HepG2 (cell line): ENCODE results near the gene NSUN2. TPM values are rescaled to one million over a fixed set of nuclear protein-coding genes. Genes with fewer than 3 reads are reported as not detected.

ENCODE experiments used
- ATAC-seq: fragments of 200-7000 bp; cut with Tn5 transposase; 3 replicates; pipeline ENCODE4 v1.9.1; 2020; ENCODE audit warnings: mild to moderate bottlenecking, moderate library complexity
- BruUV-seq: library from RNA; stranded (reverse); fragments of 400-500 nt; replicated peaks from 2 replicates; lab custom pipeline; 2021; lab: Mats Ljungman, UMichigan
- CTCF ChIA-PET: fragments of 300-600 bp; formaldehyde crosslinking; extraction: SDS; loops from one replicate; lab custom pipeline; 2021; ENCODE audit warnings: low total read pairs, inconsistent platforms, low intra/inter-chr PET ratio; lab: Yijun Ruan, JAX
- POLR2A ChIA-PET: fragments of 350-600 bp; sonication (Branson Sonifier 250); formaldehyde crosslinking; loops from one replicate; lab custom pipeline; 2020; ENCODE audit warnings: antibody characterized with exemption, inconsistent platforms; lab: Yijun Ruan, JAX
- DNase-seq: peaks from one replicate; pipeline ENCODE4 v3.0.0-alpha.2; 2015; ENCODE audit warnings: low spot score
- FAIRE-seq: peaks from 3 replicates; lab custom pipeline; 2011; peaks lifted over from hg19 to GRCh38; lab: Jason Lieb, UNC
- H2AFZ ChIP-seq: one replicate; pipeline ENCODE4 v1.6.1; 2011; ENCODE audit warnings: low read length, inconsistent platforms
- H3K27ac ChIP-seq: fragments of 300-600 bp; 3 replicates; pipeline ENCODE4 v1.8.0; 2011; ENCODE audit warnings: mixed run types, mild to moderate bottlenecking, mixed read lengths, low read length, inconsistent platforms; ENCODE audit not compliant: insufficient read depth; ENCODE audit errors: extremely low read length
- H3K27me3 ChIP-seq, 2 experiments: fragments of 200-600 bp in 1 of 2; 2 replicates in 1 of 2; 3 replicates in 1 of 2; pipeline versions ENCODE4 v1.6.0 to v1.8.0; 2011; ENCODE audit warnings: low read length in 2 of 2, mild to moderate bottlenecking in 2 of 2, moderate library complexity in 2 of 2, inconsistent platforms in 1 of 2; ENCODE audit not compliant: insufficient read depth in 2 of 2, control insufficient read depth in 1 of 2
- H3K36me3 ChIP-seq, 2 experiments: fragments of 200-600 bp in 1 of 2; replicated peaks in 1 of 2; 2 replicates in 1 of 2; 3 replicates in 1 of 2; pipeline versions ENCODE4 v1.5.1 to v1.8.0; 2011; ENCODE audit warnings: low read length in 2 of 2, inconsistent platforms in 1 of 2; ENCODE audit not compliant: insufficient read depth in 2 of 2, control insufficient read depth in 1 of 2
- H3K4me1 ChIP-seq: 2 replicates; pipeline ENCODE4 v1.5.1; 2012; ENCODE audit warnings: low read length, inconsistent platforms; ENCODE audit not compliant: insufficient read depth
- H3K4me2 ChIP-seq: 2 replicates; pipeline ENCODE4 v1.6.0; 2011; ENCODE audit warnings: low read depth, low read length, inconsistent platforms
- H3K4me3 ChIP-seq, 3 experiments: fragments of 200-600 bp in 1 of 3; sonication (generic), shearing (Covaris generic) in 1 of 3; replicated peaks in 1 of 3; 2 replicates each; pipeline ENCODE4 v1.5.1; 2011 to 2016; ENCODE audit warnings: low read length in 3 of 3, inconsistent platforms in 2 of 3, low read depth in 2 of 3, mild to moderate bottlenecking in 2 of 3, control low read depth in 1 of 3, mixed read lengths in 1 of 3; ENCODE audit not compliant: insufficient read depth in 1 of 3
- H3K79me2 ChIP-seq: one replicate; pipeline ENCODE4 v1.6.1; 2011; ENCODE audit warnings: low read length, inconsistent platforms; ENCODE audit not compliant: insufficient read depth
- H3K9ac ChIP-seq: 2 replicates; pipeline ENCODE4 v1.6.0; 2011; ENCODE audit warnings: mild to moderate bottlenecking, low read depth, low read length, inconsistent platforms; ENCODE audit not compliant: insufficient read depth
- H3K9me3 ChIP-seq: 2 replicates; pipeline ENCODE4 v1.5.1; 2012; ENCODE audit warnings: mild to moderate bottlenecking, low read length
- H4K20me1 ChIP-seq: 2 replicates; pipeline ENCODE4 v1.6.0; 2011; ENCODE audit warnings: inconsistent platforms, mild to moderate bottlenecking, low read length, moderate library complexity; ENCODE audit not compliant: insufficient read depth
- FOSL1 ChIP-seq: sonication (generic); formaldehyde crosslinking; IDR thresholded peaks from 2 replicates; pipeline ENCODE4 v1.9.0; 2021; ENCODE audit warnings: missing genetic modification reagents, borderline replicate concordance
- HNF4G ChIP-seq, 2 experiments: sonication (generic) in 1 of 2; formaldehyde crosslinking in 1 of 2; IDR thresholded peaks; 2 replicates each; pipeline versions ENCODE4 v1.4.0 to v1.6.1; 2011 to 2020; ENCODE audit warnings: borderline replicate concordance in 2 of 2, low read depth in 2 of 2, mild to moderate bottlenecking in 2 of 2, low read length in 1 of 2, missing genetic modification reagents in 1 of 2, moderate library complexity in 1 of 2
- NFIC ChIP-seq: IDR thresholded peaks from 2 replicates; pipeline ENCODE4 v1.6.1; 2012; ENCODE audit warnings: mild to moderate bottlenecking, low read length, inconsistent platforms
- SALL1 ChIP-seq: sonication (generic); formaldehyde crosslinking; IDR thresholded peaks from 2 replicates; pipeline ENCODE4 v1.8.0; 2022; ENCODE audit warnings: mild to moderate bottlenecking, missing genetic modification reagents
- ZNF34 ChIP-seq: sonication (generic); formaldehyde crosslinking; IDR thresholded peaks from 2 replicates; pipeline ENCODE4 v1.4.0; 2020; ENCODE audit warnings: mild to moderate bottlenecking, missing genetic modification reagents, borderline replicate concordance
- ZNF367 ChIP-seq: sonication (generic); formaldehyde crosslinking; IDR thresholded peaks from 2 replicates; pipeline ENCODE4 v1.4.0; 2020; ENCODE audit warnings: missing genetic modification reagents, borderline replicate concordance
- ZNF446 ChIP-seq: sonication (generic); formaldehyde crosslinking; IDR thresholded peaks from 2 replicates; pipeline ENCODE4 v1.5.0; 2020; ENCODE audit warnings: mild to moderate bottlenecking, missing genetic modification reagents
- ZNF883 ChIP-seq: sonication (generic); formaldehyde crosslinking; IDR thresholded peaks from 2 replicates; pipeline ENCODE4 v1.5.1; 2020; ENCODE audit warnings: mild to moderate bottlenecking, missing genetic modification reagents; ENCODE audit errors: not compliant biosample characterization
- WGBS: methylation state at CpG from one replicate; pipeline ENCODE4 v1.1.6; 2017; ENCODE audit warnings: low lambda C conversion rate; 5-methylcytosine and 5-hydroxymethylcytosine counted together
- in situ Hi-C: cut with HindIII; loops from 2 replicates; pipeline ENCODE4 v1.10.0; 2017; ENCODE audit warnings: low pct_unique_long_range_greater_than_20kb; ENCODE audit not compliant: extremely low pct_ligation_motif_present
- intact Hi-C: fragments of 100-400 bp; cut with micrococcal nuclease; formaldehyde crosslinking; loops from one replicate; pipeline ENCODE4 v1.10.0; 2022; ENCODE audit not compliant: unreplicated experiment
- polyA plus RNA-seq, 8 experiments: library from polyadenylated mRNA; depleted of rRNA in 3 of 8; stranded (reverse) in 7 of 8; unstranded in 1 of 8; fragments of >200 nt; fragmentation: Illumina TruSeq in 4 of 8; extraction: Trizol in 4 of 8; gene quantifications; 2 replicates each; pipeline versions ENCODE4 v1.2.1 to v1.2.3, GENCODE V29; 2011 to 2016; ENCODE audit warnings: low read depth in 4 of 8, missing spikeins in 1 of 8, mixed read lengths in 1 of 8; ENCODE audit not compliant: insufficient read depth in 1 of 8
- total RNA-seq, 5 experiments: library from RNA; depleted of rRNA; stranded (reverse); fragments of >200 nt; fragmentation: Illumina TruSeq; extraction: Trizol; gene quantifications; 2 replicates each; pipeline ENCODE4 v1.2.3, GENCODE V29; 2016; ENCODE audit warnings: low read depth in 1 of 5
- TF ChIP-seq, protein P1 (sequence below): IDR thresholded peaks from 2 replicates; pipeline ENCODE4 v1.6.1; 2016
- TF ChIP-seq, protein P2 (sequence below): sonication (generic); formaldehyde crosslinking; IDR thresholded peaks from 2 replicates; pipeline ENCODE4 v1.5.0; 2020; ENCODE audit warnings: missing genetic modification reagents

Gene NSUN2
- total and polyA plus RNA-seq, 2 of the 13 experiments (the other 11 are each of a cell fraction or from before 2014, with no cell fraction given), result 51.7 to 69.1 TPM

GRCh38 chr5:6599739-6600138, 33.1 kb downstream of the NSUN2 start:
- Histone ChIP-seq H4K20me1 (no peaks in the 10 kb centered on the region), H2AFZ (no peak overlapping the region), H3K36me3 (peaks cover 29 to 63% of the 10 kb centered on the region in 2 experiments), H3K9ac (no peak overlapping the region), H3K4me2 (no peak overlapping the region), H3K79me2 (no peaks in the 10 kb centered on the region), H3K4me1 (no peaks in the 10 kb centered on the region), H3K27me3 (no peaks in the 10 kb centered on the region), H3K4me3 (no peak overlapping the region), H3K27ac (no peak overlapping the region), H3K9me3 (no peaks in the 10 kb centered on the region)
- in situ Hi-C loops, result no loop called here
- ATAC-seq (no peak), FAIRE-seq (no peak), DNase-seq (no peak)
- ChIA-PET CTCF (no interaction called here), POLR2A (no interaction called here)
- TF ChIP-seq SALL1 (CRISPR knock-in tag) (no peak), ZNF34 (CRISPR knock-in tag) (no peak), ZNF367 (CRISPR knock-in tag) (no peak), FOSL1 (no peak), ZNF446 (CRISPR knock-in tag) (no peak), NFIC (no peak), HNF4G (IDR thresholded peaks at IDR 0.05; ENCODE audit: borderline replicate concordance, low read depth, low read length) (no peak), HNF4G (CRISPR knock-in tag; IDR thresholded peaks at IDR 0.05; ENCODE audit: borderline replicate concordance, low read depth) (no peak), ZNF883 (CRISPR knock-in tag) (no peak)
- TF ChIP-seq, protein P1, sequence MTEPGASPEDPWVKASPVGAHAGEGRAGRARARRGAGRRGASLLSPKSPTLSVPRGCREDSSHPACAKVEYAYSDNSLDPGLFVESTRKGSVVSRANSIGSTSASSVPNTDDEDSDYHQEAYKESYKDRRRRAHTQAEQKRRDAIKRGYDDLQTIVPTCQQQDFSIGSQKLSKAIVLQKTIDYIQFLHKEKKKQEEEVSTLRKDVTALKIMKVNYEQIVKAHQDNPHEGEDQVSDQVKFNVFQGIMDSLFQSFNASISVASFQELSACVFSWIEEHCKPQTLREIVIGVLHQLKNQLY (CRISPR knock-in tag), result no peak
- TF ChIP-seq, protein P2, sequence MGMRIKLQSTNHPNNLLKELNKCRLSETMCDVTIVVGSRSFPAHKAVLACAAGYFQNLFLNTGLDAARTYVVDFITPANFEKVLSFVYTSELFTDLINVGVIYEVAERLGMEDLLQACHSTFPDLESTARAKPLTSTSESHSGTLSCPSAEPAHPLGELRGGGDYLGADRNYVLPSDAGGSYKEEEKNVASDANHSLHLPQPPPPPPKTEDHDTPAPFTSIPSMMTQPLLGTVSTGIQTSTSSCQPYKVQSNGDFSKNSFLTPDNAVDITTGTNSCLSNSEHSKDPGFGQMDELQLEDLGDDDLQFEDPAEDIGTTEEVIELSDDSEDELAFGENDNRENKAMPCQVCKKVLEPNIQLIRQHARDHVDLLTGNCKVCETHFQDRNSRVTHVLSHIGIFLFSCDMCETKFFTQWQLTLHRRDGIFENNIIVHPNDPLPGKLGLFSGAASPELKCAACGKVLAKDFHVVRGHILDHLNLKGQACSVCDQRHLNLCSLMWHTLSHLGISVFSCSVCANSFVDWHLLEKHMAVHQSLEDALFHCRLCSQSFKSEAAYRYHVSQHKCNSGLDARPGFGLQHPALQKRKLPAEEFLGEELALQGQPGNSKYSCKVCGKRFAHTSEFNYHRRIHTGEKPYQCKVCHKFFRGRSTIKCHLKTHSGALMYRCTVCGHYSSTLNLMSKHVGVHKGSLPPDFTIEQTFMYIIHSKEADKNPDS (CRISPR knock-in tag), result no peak
- 94% methylated on average over 2 of the region's 8 CpGs for WGBS
- no TSS peak for BruUV-seq
- intact Hi-C loops, result no loop called here
